HG02610 (cell line): ENCODE data around the gene CNTNAP5.

Experiments used
- ATAC-seq: cut with Tn5 transposase; IDR thresholded peaks from one replicate; pipeline ENCODE4 v1.9.1; 2021; ENCODE audit warnings: mild to moderate bottlenecking, moderate library complexity; ENCODE audit not compliant: unreplicated experiment

CNTNAP5 gene

GRCh38 chr2:124534028-124534427, 508.9 kb downstream of the CNTNAP5 start:
- no peak for ATAC-seq

DNA sequence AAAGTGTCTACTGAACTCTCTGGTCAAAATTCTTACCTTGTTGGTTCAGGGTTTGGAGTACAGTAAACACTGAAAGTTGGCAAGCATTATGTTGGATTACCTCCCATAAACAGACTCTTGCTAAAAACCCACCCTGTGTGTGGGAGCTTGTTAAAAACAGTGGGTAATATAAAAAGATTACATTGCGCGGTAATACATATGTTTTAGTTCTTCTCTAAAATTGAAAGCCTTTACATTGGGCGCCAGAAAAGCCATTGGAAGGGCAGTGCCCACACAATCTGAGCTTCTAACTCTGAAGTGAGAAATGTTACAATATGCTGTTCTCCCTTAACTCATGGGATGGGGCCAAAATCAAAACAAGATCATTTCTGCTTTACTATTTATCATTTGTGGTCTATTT, 510.7 kb downstream of the CNTNAP5 start:
- ATAC-seq = no peak

DNA sequence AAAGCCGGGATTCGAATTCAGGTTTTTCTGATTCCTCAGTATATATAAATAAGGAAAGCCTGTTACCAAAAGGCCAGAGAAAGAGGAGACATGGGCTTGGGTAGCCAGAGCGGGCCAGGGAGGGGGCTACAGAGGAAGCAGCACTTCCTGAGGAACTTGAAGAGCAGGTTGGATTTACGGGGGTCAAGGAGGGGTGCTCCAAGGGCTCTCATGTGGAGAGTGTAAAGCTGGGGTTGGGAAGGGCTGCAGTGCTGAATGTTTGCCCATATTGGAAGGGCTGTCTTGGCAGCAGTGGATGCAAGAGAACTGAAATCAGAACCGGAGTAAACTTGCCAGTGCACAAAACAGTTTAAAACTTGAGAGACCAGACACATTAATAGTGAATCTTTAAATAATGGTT, 511.5 kb downstream of the CNTNAP5 start:
- no peak for ATAC-seq

GRCh38 chr2:124538549-124538948, 513.5 kb downstream of the CNTNAP5 start:
- ATAC-seq = no peak

DNA sequence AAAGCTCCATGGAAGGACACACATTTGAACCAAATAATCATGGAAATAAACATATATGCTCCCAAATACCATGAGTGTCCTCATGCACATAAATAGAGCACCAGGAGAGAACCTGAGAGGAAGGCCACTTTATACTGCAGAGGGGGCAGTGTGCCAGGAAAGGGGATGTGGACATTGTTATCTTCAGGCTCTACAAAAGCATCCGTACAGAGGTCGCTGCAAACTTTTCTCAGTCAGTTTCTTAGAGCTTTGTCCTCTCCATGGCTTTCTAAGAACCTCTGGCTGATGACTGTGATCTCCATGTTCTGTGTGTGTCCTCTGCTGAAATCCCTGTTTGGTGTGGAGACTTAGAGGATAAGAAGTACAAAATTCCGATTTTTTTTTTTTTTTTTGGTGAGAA, 515.7 kb downstream of the CNTNAP5 start:
- no peak for ATAC-seq

GRCh38 chr2:124542932-124543640, 518.0 kb downstream of the CNTNAP5 start:
- no peak for ATAC-seq

GRCh38 chr2:124547700-124548099, 522.6 kb downstream of the CNTNAP5 start:
- no peak for ATAC-seq

DNA sequence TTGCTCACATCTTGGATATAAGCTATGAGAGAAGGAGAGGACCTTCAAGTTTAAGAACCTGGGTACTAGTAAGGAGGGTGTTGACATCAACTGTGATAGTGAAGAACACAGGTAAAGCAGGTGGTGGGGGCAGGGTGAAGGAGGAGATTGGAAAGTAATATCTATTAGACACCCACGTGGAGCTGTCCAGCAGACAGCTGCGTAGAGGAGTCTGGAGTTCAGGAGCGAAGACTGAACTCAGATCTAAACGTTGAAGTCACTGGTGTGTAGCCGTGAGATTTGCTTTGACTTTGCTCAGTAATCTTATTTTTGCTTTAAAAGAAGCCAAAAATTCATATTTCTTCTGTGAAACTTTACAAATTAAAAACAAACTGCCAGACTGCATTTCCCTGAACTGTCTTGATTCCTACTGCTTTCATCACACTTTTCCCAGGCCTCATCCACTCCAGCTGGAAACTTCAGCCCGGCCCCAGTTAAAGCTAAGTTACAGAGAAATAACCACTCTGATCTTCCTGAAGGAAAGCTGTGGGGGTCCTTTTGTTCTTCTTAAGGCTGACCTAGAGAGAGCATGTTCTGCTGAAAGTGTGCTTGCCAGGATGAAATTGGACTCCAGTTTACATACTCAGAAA, 533.3 kb downstream of the CNTNAP5 start:
- no peak for ATAC-seq

DNA sequence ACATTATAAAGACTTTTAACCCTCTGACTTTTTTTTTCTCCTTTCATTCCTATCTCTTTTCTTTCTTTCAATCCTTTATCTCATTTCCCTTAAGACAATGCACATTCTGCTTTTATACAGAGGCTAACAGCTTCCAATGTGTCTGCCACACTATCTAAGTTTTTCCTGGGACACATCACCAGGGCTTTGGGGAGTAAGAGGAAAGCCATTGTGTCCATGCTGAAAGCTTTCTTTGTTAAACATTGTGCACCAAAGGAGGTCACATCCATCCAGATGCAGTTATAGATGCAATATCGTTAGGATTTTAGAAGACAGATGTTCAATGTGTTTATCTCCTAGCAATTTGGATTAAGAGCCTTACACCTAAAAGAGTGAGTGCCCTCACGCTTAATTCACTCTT, 534.1 kb downstream of the CNTNAP5 start:
- no peak for ATAC-seq

DNA sequence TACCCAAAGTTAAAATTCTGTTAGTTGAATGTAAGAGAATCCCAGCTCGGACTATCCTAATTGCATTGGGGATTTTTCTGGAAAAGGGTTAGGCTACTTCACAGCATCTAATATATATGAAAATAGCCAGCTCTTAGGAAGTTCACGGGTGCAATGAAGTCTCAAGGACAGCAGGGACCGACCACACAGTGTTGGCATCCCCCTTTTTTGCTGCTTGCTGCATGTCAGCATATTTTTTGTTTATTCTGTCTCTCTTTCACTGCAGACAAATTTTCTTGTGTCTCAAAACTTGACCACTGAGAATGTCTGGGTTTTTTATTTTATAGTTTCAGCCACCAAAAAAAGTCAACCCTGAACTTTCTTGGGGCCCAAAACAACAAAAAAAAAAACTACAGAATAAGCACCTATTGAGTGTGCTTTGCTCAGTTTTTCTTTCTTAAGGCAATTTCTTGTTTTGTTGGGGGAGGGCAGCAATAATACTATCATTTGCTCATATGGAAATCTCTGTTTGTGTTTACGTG, 535.6 kb downstream of the CNTNAP5 start:
- ATAC-seq = no peak

DNA sequence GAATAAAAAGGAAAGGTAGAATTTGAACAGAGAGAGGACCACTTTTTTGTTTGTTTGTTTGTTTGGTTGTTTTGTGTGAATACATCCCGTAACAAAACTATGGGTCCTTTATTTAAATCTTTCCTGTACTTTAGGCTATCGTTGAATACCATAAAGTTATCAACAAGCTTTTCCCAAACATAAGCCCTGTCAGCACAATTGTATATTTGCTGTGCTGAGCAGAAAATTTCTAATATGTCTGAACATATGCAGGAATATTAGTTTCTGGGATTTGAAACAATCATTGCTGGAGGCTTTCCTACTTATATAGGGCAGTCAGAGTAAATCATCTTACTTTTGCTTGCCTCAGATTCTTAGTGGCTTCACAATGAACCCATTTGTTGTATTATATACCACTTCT, 536.4 kb downstream of the CNTNAP5 start:
- ATAC-seq = no peak

GRCh38 chr2:124563426-124563825, 538.3 kb downstream of the CNTNAP5 start:
- no peak for ATAC-seq

GRCh38 chr2:124566518-124566970, 541.5 kb downstream of the CNTNAP5 start:
- ATAC-seq = no peak

GRCh38 chr2:124570872-124571271, 545.8 kb downstream of the CNTNAP5 start:
- ATAC-seq = no peak

- no peak for ATAC-seq
These were observed 546.7 kb downstream of the CNTNAP5 start for GRCh38 chr2:124571836-124572235.

- ATAC-seq = no peak
These were observed 548.0 kb downstream of the CNTNAP5 start for GRCh38 chr2:124572934-124573634.

DNA sequence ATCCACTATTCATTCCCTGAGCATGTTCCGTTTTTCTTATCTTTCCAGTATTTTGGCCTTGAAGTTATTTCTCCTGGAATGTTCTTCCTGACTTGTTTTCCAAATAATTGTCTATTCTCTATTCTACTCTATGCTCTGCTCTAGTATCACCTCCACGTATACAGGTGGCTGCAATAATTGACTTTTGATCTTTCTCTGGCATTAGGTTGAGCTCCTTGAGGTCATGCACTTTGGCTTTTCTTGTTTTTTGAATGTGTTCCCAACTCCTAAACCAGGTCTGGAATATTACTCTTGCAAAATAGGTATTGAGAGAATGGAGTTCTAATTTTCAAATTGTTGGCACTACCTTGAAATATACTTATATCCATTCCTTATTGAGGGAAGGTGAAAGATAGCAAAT, 550.4 kb downstream of the CNTNAP5 start:
- no peak for ATAC-seq

GRCh38 chr2:124580263-124580662, 555.2 kb downstream of the CNTNAP5 start:
- no peak for ATAC-seq

DNA sequence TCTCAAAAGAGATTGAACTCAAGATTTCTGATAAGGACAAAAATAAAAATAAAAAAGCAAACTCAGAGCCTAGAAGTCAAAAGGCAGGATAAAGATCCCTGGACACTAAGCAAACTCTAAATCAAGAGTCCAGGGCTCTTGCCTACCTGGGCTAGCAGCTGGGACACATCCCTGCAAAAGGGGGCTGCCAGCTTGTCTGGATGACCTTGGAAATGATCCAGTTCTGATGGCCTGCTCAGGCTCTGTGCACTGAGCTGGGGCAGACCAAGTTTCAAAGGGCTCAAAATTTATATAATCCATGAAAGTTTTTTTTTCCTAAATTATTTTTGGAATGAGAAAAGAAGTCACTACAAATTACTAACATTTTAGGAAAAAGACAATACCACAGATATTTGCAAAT, 557.3 kb downstream of the CNTNAP5 start:
- ATAC-seq = no peak

- no peak for ATAC-seq
These were observed 559.5 kb downstream of the CNTNAP5 start for GRCh38 chr2:124584615-124585014.

DNA sequence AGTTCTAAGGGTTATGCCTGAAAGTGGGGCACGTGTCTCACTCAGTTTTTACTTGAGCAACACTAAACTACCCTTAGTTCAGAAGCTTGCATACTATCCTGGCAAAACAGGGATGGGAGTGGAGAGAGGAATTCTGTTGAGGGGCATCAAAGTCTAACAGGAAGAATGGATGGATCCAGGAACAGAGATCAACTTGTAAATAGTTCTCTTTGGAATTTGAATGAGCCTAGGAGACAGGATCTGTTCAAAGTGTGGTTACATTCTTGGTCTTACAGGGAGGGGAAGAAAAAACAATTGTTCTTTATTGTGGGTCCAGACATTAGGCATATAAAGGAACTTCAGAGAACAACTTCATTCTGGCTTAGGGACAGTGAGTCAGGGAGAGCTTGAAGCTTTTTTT, 560.2 kb downstream of the CNTNAP5 start:
- no peak for ATAC-seq

DNA sequence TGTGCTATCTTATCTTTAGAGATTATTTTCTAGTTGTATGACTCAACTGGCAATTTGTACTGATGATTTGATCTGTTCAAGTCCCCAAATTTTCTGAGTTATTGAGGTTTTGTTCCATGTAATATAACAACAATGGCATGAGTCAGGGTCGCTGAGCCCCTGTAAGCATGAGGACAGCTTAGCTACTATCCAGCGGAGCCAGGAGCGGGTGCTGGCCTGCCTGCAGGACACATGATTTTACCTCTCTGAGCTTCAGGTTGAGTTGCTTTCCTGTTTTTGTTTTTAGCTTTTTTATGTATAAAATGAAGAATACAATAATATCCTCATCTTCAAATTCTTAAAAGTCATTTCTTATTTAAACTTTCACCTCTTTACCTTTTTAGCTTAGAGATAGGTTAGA, 561.1 kb downstream of the CNTNAP5 start:
- no peak for ATAC-seq
